Measurements from ENCODE around the gene ZNF23.

DNA sequence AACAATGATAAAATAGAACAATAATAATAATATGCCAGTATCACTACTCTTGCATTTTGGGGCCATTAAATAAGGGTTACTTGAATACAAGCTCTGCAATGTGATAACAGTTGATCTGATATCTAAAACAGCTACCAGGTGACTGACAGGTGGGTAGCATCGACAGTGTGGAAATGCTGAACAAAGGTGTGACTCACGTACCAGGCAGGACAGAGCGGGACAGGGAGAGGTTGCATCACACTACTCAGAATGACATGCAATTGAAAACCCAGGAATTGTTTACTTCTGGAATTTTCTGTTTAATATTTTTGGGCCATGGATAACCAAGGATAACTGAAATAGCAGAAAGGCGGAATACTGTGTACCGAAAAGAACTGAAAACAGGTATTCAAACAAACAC lies 42.9 kb upstream of the ZNF23 start:
- TF ChIP-seq, protein P1, sequence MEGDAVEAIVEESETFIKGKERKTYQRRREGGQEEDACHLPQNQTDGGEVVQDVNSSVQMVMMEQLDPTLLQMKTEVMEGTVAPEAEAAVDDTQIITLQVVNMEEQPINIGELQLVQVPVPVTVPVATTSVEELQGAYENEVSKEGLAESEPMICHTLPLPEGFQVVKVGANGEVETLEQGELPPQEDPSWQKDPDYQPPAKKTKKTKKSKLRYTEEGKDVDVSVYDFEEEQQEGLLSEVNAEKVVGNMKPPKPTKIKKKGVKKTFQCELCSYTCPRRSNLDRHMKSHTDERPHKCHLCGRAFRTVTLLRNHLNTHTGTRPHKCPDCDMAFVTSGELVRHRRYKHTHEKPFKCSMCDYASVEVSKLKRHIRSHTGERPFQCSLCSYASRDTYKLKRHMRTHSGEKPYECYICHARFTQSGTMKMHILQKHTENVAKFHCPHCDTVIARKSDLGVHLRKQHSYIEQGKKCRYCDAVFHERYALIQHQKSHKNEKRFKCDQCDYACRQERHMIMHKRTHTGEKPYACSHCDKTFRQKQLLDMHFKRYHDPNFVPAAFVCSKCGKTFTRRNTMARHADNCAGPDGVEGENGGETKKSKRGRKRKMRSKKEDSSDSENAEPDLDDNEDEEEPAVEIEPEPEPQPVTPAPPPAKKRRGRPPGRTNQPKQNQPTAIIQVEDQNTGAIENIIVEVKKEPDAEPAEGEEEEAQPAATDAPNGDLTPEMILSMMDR (IDR thresholded peaks at IDR 0.05), result no peak
- TF ChIP-seq POLR2A (IDR thresholded peaks at IDR 0.05), result no peak
- no peak for TF ChIP-seq POLR2AphosphoS5 (IDR thresholded peaks at IDR 0.05)

All from prostate gland (tissue), 2 donors.